Stimulated activated CD4-positive, alpha-beta T cell treated with anti-CD3 and anti-CD28 coated beads, Interleukin-1b, Interleukin-23, amount 100 ng/mL, for 48 hours (primary cell): Measurements from ENCODE around the gene ERF.

Experiments
- DNase-seq: peaks from one replicate; pipeline ENCODE4 v3.0.0-alpha.2; 2020

Gene ERF

DNA sequence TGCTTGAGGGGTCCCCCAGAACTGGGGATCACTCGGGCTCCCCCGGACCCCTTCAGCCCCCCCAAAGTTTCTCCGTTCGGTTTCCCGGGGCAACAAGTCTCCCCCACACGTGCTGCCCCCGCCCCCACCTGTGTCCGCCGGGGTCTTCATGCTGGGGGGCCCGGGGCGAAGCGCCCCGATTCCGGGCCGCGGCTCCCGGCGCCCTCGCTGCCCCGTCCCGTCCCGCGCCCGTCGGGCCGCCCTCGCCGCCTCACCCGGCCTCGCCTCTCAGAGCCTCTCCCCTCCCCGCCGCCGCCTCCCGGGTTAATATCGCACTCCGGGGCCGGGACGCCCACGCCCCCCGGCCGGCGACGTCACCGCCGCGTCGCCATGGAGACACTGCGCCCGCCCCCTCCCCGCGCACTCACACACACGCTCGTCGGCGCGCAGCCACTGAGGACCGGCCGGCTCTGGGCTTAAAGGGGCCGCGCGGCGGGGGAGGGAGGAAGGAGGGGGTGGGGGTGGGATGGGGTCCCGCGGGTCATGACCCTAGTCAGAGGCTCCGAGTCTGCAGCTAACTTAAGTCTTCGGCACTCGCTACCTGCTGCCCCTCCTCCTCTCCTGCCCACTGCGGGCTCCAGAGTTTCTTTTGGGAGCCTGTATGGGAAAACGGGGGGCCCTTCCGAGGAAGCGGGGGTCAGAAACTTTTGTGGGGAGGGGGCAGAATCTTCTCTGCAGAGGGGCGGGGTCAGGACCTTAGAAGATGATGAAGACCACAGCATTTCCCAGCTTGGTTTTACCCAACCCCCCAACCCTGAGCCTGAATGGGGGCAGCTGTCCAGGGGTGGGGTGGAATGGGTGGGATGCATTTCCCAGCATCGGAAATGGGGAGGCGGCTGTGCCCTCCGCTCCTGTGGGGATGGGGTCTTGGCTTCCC, at the start of gene ERF:
TSS of gene ERF (minus strand) at position 279 of the 916 bp plus-strand sequence. CDS start at position 150, 129 bp downstream.
- DNase-seq: peak; percentile 92

GRCh38 chr19:42303876-42304275, 48.9 kb upstream of the ERF start:
- no peak for DNase-seq

DNA sequence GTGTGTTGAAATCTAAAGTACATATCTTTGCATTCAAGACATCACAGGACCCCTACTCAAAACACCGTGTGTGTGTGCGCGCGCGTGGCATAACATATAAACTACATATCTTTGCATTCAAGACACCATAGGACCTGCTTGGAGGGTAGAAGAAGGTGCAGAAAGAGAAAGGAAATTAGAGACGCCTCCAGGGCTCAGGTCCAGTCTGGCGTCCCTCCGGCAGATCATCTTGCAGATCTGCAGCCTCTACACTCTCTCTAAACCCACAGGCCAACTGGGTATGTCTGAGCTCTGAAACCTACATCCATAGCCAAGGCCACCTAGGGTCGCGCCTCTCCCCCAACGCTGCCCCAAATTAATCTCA, 48.2 kb upstream of the ERF start:
- DNase-seq: no peak

GRCh38 chr19:42301646-42302203, 46.8 kb upstream of the ERF start, which contains the start of gene PRR19:
Gene PRR19, plus strand, starts transcription at chr19:42302132. Its CDS starts 7,453 bp downstream, at chr19:42309585.
- no peak for DNase-seq

- DNase-seq: no peak
These were observed 42.1 kb upstream of the ERF start for GRCh38 chr19:42297039-42297438.

DNA sequence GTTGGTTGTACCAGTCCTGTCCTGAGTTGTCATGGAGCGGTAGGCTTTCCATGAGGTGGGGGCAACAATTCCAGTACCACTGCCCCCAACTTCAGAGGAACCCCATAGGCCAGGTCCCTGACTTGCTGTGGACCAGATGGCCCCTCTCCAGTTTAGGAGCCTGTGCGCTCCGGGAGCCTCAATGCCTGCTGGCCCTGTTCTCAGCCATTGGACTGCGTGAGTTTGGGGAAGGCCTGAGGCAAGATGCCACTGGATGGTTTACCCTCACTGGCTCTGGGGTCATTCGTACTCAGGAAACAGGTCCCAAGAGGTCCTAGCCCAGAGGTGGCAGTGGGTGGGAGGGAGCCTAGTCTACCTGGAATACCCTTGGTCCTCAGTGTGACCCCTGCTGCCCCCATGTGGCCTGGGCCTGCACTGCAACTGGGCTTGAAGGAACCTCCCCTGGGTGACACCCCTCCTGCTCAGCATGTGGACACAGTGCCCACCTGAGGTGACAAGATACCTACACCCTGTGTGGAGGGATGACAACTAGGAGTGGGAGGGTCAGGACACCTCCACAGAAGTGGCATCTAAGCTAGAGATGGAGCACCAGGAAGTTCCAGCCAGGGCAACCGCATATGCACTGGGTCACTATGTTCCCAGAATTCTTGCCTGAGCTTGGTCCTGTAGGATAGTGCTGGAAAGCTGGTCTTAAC, 41.0 kb upstream of the ERF start:
- peak; percentile 84 for DNase-seq

GRCh38 chr19:42295342-42295741, 40.4 kb upstream of the ERF start:
- no peak for DNase-seq

GRCh38 chr19:42294471-42295137, 39.7 kb upstream of the ERF start:
- no peak for DNase-seq

DNA sequence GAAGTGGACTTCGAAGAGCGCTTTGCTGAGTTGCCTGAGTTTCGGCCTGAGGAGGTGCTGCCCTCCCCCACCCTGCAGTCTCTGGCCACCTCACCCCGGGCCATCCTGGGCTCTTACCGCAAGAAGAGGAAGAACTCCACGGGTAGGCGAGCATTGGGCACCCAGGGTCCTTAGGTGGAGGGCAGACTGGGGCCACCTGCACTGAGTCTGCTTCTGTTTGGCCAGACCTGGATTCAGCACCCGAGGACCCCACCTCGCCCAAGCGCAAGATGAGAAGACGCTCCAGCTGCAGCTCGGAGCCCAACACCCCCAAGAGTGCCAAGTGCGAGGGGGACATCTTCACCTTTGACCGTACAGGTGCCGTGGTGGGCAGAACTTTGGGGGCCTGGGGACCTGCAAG, 39.0 kb upstream of the ERF start:
- DNase-seq: no peak

GRCh38 chr19:42293540-42293939, 38.6 kb upstream of the ERF start:
- DNase-seq: no peak

DNA sequence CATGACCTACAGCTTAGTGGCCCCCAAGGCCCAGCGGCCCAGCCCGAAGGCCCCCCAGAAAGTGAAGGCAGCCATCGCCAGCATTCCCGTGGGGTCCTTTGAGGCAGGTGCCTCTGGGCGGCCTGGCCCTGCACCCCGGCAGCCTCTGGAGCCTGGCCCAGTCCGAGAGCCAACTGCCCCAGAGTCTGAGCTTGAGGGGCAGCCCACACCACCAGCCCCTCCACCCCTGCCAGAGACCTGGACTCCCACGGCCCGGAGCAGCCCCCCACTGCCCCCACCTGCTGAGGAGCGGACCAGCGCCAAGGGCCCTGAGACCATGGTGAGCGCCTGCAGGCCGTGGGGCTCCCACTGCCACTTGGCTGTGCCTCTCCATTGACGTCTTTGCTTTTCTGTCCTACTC, 38.0 kb upstream of the ERF start:
- DNase-seq: no peak

DNA sequence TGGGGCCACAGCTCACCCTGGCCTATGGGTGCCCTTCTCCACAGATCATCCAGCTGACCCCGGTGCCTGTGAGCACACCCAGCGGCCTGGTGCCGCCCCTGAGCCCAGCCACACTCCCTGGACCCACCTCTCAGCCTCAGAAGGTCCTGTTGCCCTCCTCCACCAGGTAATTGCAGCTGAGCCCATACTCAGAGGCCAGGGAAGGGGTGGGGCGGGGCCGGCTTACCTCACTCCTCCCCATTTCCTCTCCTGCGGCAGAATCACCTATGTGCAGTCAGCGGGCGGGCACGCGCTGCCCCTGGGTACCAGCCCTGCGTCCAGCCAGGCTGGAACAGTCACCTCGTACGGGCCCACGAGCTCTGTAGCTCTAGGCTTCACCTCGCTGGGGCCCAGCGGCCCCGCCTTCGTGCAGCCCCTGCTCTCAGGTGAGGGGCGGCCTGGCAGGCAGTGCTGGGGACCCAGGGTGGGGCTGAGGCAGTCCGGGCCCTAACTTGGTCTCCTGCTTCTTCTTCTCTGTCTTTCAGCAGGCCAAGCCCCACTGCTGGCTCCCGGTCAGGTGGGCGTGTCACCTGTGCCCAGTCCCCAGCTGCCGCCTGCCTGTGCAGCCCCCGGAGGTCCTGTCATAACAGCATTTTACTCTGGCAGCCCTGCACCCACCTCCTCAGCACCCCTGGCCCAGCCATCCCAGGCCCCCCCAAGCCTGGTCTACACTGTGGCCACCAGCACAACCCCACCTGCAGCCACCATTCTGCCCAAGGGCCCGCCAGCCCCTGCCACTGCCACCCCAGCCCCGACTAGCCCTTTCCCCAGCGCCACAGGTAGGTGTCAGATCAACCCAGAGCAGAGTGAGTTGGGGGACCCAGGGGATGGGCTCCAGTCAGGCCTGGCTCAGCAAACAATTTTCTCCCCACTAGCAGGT, 37.4 kb upstream of the ERF start:
- no peak for DNase-seq

GRCh38 chr19:42291435-42291810, 36.5 kb upstream of the ERF start:
- no peak for DNase-seq

GRCh38 chr19:42290523-42291434, 35.9 kb upstream of the ERF start:
- DNase-seq: no peak

GRCh38 chr19:42290136-42290522, 35.2 kb upstream of the ERF start:
- DNase-seq: no peak

- DNase-seq: no peak
These were observed 34.7 kb upstream of the ERF start for GRCh38 chr19:42289556-42290041.

- DNase-seq: no peak
These were observed 34.1 kb upstream of the ERF start for GRCh38 chr19:42288881-42289555.

DNA sequence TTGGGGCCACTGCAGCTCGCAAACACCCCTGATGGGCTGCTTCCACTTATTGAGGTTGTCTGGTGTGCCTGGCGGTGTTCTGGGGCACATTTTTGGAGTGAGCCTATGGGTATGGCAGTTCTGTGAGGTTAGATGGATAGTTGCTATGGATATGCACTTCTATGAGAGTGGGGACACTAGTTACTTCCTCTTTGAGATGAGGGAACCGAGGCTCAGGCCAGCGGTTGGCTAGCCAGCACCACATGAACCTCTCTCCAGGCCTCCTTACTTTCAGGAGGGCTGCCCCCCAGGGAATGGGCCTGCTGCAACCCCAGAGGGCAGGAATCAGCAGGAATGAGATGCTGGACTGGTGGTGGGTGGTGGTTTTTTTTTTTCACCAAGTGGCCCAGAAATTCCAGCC, 33.5 kb upstream of the ERF start:
- no peak for DNase-seq

DNA sequence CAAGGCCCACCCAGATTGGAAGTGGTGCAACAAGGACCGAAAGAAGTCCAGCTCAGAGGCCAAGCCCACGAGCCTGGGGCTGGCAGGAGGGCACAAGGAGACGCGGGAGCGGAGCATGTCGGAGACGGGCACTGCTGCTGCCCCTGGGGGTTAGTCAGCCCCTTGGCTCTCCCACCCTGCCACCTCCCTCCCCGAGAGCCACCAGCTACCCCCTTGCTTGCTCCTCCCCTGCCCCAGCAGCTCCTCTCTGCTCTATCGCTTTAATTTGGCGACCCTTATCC, 32.8 kb upstream of the ERF start:
- no peak for DNase-seq

- DNase-seq: no peak
These were observed 32.3 kb upstream of the ERF start for GRCh38 chr19:42287017-42287826.
